ENCODE data around the gene CENPE.

Gene CENPE

GRCh38 chr4:103156106-103156505 is 42.0 kb downstream of the CENPE start:
- H3K4me3 ChIP-seq (ENCODE audit: low read depth, low read length), result no peak overlapping the region
- TF ChIP-seq CTCF (IDR thresholded peaks at IDR 0.05), result no peak
- no peaks in the 10 kb centered on the region for H3K79me2 ChIP-seq

DNA sequence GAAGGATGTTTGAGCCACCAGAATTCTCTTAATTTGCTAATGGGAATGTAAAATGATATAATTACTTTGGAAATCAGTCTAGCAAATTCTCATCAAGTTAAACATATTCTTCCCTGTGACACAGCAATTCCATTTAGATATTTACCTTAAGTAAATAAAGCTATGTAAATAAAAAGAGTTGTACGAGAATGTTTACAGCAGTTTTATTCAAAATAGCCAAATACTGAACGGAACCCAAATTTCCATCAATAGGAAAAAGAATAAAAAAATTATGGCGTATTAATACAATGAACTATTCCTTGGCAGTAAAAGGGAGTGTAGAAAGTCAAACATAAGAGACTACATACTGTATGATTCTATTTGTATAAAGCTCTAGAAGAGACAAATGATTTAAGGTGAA is 45.8 kb downstream of the CENPE start:
- no peak overlapping the region for H3K9ac ChIP-seq
- H3K27ac ChIP-seq, result no peak overlapping the region
- no peak overlapping the region for H3K4me3 ChIP-seq (ENCODE audit: low read depth, low read length)
- no peak for TF ChIP-seq CTCF (IDR thresholded peaks at IDR 0.05)
- H2AFZ ChIP-seq, result no peak overlapping the region
- H3K4me2 ChIP-seq (ENCODE audit: low read length), result no peak overlapping the region
- no peaks in the 10 kb centered on the region for H3K79me2 ChIP-seq
- H3K27me3 ChIP-seq (ENCODE audit: control insufficient read depth, insufficient read depth, low read length), result no peaks in the 10 kb centered on the region
- H3K36me3 ChIP-seq (ENCODE audit: control insufficient read depth, insufficient read depth, low read length), result no peaks in the 10 kb centered on the region
- H3K4me1 ChIP-seq, result no peaks in the 10 kb centered on the region
- no peaks in the 10 kb centered on the region for H3K9me3 ChIP-seq (ENCODE audit: control insufficient read depth, low read length)

More at GRCh38 chr4:103156106-103156505, 42.0 kb downstream of the CENPE start:
- Histone ChIP-seq H3K4me2 (ENCODE audit: low read length) (no peak overlapping the region), H3K9ac (no peak overlapping the region), H3K27me3 (ENCODE audit: control insufficient read depth, insufficient read depth, low read length) (no peaks in the 10 kb centered on the region), H3K4me1 (no peaks in the 10 kb centered on the region), H2AFZ (no peak overlapping the region), H3K27ac (no peak overlapping the region), H3K9me3 (ENCODE audit: control insufficient read depth, low read length) (no peaks in the 10 kb centered on the region), H3K36me3 (ENCODE audit: control insufficient read depth, insufficient read depth, low read length) (no peaks in the 10 kb centered on the region)

DNA sequence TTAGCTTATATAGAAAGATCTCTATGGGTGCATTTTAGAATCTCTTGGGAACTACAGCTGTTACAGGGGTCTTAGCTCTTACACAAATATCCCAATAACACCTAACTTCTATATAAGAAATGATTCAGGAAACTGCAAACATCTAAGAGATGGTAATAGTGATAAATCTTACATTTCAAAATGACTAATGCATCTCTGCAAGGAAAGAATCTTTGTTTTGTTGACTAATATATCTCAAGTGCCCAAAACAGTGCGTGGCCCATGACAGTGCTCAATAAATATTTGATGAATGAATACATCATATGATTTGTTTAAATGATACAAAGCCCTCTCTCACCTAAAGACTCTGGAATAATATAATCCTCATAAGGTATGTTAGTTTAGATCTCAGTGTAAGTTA is 47.5 kb downstream of the CENPE start:
- Histone ChIP-seq H2AFZ (no peak overlapping the region), H3K27me3 (ENCODE audit: control insufficient read depth, insufficient read depth, low read length) (no peaks in the 10 kb centered on the region), H3K79me2 (no peaks in the 10 kb centered on the region), H3K4me2 (ENCODE audit: low read length) (no peak overlapping the region), H3K4me3 (ENCODE audit: low read depth, low read length) (no peak overlapping the region), H3K9me3 (ENCODE audit: control insufficient read depth, low read length) (no peaks in the 10 kb centered on the region), H3K4me1 (no peaks in the 10 kb centered on the region), H3K36me3 (ENCODE audit: control insufficient read depth, insufficient read depth, low read length) (no peaks in the 10 kb centered on the region), H3K9ac (no peak overlapping the region), H3K27ac (no peak overlapping the region)
- TF ChIP-seq CTCF (IDR thresholded peaks at IDR 0.05), result no peak

DNA sequence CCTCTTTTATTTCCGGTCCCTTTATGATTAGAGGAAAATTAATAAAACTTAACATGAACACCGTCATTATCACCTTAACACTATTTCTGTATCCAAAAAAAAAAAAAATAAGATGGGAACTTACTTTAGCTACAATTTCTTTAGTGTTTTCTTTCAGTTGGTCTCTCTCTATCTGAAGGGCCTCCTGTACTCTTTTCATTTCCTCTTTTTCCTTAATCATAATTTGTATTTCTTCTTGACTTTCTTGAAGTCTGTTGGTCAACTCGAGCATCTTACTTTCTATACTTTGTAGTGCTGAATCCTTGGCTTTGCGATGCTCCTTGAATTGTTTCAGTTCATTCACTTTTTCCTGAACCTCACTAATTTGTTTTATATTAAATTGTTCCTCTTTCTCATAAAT is 53.2 kb downstream of the CENPE start:
- H3K27me3 ChIP-seq (ENCODE audit: control insufficient read depth, insufficient read depth, low read length), result no peaks in the 10 kb centered on the region
- no peak overlapping the region for H3K4me3 ChIP-seq (ENCODE audit: low read depth, low read length)
- H3K9me3 ChIP-seq (ENCODE audit: control insufficient read depth, low read length), result no peaks in the 10 kb centered on the region
- H3K4me1 ChIP-seq, result no peaks in the 10 kb centered on the region
- H3K27ac ChIP-seq, result no peak overlapping the region
- no peak for TF ChIP-seq CTCF (IDR thresholded peaks at IDR 0.05)
- H2AFZ ChIP-seq, result no peak overlapping the region
- H3K36me3 ChIP-seq (ENCODE audit: control insufficient read depth, insufficient read depth, low read length), result no peaks in the 10 kb centered on the region
- no peak overlapping the region for H3K4me2 ChIP-seq (ENCODE audit: low read length)
- no peaks in the 10 kb centered on the region for H3K79me2 ChIP-seq
- H3K9ac ChIP-seq, result no peak overlapping the region

GRCh38 chr4:103137446-103137827 is 60.7 kb downstream of the CENPE start:
- H3K4me1 ChIP-seq, result no peaks in the 10 kb centered on the region
- no peak overlapping the region for H3K9ac ChIP-seq
- no peaks in the 10 kb centered on the region for H3K79me2 ChIP-seq
- H3K4me2 ChIP-seq (ENCODE audit: low read length), result no peak overlapping the region
- H3K4me3 ChIP-seq (ENCODE audit: low read depth, low read length), result no peak overlapping the region
- H2AFZ ChIP-seq, result no peak overlapping the region
- H3K36me3 ChIP-seq (ENCODE audit: control insufficient read depth, insufficient read depth, low read length), result no peaks in the 10 kb centered on the region
- H3K27ac ChIP-seq, result no peak overlapping the region
- no peaks in the 10 kb centered on the region for H3K9me3 ChIP-seq (ENCODE audit: control insufficient read depth, low read length)
- no peak for TF ChIP-seq CTCF (IDR thresholded peaks at IDR 0.05)
- H3K27me3 ChIP-seq (ENCODE audit: control insufficient read depth, insufficient read depth, low read length), result no peaks in the 10 kb centered on the region

Data from parathyroid adenoma (tissue), 2 donors.